Stimulated activated effector memory CD8-positive, alpha-beta T cell treated with anti-CD3 and anti-CD28 coated beads, Interleukin-12 subunit alpha, Interleukin-12 subunit beta, amount 100 ng/mL, for 72 hours (primary cell): ENCODE data around the gene AMH.

ENCODE experiments used
- ATAC-seq: fragments of 150-1000 bp; cut with Tn5 transposase; 2 replicates; pipeline ENCODE4 v1.10.0; 2021
- DNase-seq, 2 donors: peaks; one replicate each; pipeline ENCODE4 v3.0.0; 2021 to 2022; ENCODE audit warnings: low spot score in 2 of 2
- H3K27ac Mint-ChIP-seq: one replicate; pipeline ENCODE4 v1.8.0; 2022; ENCODE audit warnings: mild to moderate bottlenecking, mixed read lengths
- H3K36me3 Mint-ChIP-seq: one replicate; pipeline ENCODE4 v1.8.0; 2022; ENCODE audit warnings: mild to moderate bottlenecking, mixed read lengths
- H3K4me1 Mint-ChIP-seq: one replicate; pipeline ENCODE4 v1.8.0; 2022; ENCODE audit warnings: mixed read lengths
- H3K4me3 Mint-ChIP-seq: one replicate; pipeline ENCODE4 v1.8.0; 2022; ENCODE audit warnings: mild to moderate bottlenecking, mixed read lengths
- H3K9me3 Mint-ChIP-seq: one replicate; pipeline ENCODE4 v1.8.0; 2022; ENCODE audit warnings: mixed read lengths

AMH gene

DNA sequence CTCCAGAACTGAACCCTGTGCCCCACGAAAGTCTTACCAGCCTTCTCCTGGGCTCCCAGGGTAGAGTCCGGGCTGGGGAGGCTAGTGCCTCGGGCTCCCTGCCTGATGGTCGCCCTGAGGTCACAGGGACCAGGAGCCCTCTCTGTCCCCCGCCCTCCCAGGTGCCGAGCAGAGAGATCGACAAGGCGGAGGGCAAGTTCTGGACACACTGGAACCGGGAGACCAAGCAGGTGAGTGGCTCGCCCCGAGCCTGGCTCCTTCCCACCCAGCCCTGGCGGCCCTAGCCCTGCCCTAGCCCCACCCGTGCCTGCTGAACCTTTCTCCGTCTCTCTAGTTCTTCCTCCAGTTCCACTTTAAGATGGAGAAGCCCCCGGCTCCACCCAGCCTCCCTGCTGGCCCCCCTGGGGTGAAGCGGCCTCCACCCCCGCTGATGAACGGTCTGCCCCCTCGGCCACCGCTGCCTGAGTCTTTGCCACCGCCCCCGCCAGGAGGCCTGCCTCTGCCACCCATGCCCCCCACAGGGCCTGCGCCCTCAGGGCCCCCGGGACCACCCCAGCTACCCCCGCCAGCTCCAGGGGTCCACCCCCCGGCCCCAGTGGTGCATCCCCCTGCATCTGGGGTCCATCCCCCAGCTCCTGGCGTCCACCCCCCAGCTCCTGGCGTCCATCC, 1.6 kb upstream of the AMH start:
- Mint-ChIP-seq H3K27ac (no peak overlapping the region), H3K4me3 (no peak overlapping the region), H3K9me3 (no peaks in the 10 kb centered on the region), H3K4me1 (peaks cover 20% of the 10 kb centered on the region), H3K36me3 (peaks cover 64% of the 10 kb centered on the region)
- ATAC-seq: no peak
- DNase-seq: no peak

DNA sequence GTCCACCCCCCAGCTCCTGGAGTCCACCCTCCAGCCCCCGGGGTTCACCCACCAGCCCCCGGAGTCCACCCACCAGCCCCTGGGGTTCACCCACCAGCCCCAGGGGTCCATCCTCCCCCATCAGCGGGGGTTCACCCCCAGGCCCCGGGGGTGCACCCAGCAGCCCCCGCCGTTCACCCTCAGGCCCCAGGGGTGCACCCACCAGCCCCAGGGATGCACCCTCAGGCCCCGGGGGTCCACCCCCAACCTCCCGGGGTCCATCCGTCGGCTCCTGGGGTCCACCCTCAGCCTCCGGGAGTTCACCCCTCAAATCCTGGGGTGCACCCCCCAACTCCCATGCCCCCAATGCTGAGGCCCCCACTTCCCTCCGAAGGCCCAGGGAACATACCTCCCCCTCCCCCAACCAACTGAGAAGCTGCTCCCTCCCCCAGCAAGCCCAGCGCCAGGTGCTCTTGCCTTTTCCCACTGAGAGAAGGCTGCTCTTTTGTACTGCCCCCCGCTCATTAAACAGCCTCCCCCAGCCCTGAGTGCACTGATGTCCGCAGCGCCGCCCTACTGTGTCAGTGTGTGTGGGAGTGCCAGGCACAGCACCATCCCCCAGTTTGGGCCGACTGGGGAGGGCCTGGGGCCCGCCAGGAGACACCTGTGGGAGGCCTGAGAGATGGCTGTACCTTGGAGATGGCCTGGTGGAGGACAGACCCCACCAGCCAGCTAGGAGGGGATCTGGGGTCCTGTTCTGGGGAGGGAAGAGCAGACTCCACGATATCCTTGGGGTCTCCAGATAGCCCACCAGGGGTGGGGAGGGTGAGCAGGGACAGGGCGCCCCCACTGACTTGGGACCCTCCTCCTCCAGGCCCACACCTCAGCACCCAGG, 750 bp upstream of the AMH start:
- Mint-ChIP-seq H3K4me1 (peaks cover 16% of the 10 kb centered on the region), H3K36me3 (peaks cover 56% of the 10 kb centered on the region), H3K27ac (no peak overlapping the region), H3K9me3 (no peaks in the 10 kb centered on the region), H3K4me3 (no peak overlapping the region)
- ATAC-seq (no peak), DNase-seq (no peak)

DNA sequence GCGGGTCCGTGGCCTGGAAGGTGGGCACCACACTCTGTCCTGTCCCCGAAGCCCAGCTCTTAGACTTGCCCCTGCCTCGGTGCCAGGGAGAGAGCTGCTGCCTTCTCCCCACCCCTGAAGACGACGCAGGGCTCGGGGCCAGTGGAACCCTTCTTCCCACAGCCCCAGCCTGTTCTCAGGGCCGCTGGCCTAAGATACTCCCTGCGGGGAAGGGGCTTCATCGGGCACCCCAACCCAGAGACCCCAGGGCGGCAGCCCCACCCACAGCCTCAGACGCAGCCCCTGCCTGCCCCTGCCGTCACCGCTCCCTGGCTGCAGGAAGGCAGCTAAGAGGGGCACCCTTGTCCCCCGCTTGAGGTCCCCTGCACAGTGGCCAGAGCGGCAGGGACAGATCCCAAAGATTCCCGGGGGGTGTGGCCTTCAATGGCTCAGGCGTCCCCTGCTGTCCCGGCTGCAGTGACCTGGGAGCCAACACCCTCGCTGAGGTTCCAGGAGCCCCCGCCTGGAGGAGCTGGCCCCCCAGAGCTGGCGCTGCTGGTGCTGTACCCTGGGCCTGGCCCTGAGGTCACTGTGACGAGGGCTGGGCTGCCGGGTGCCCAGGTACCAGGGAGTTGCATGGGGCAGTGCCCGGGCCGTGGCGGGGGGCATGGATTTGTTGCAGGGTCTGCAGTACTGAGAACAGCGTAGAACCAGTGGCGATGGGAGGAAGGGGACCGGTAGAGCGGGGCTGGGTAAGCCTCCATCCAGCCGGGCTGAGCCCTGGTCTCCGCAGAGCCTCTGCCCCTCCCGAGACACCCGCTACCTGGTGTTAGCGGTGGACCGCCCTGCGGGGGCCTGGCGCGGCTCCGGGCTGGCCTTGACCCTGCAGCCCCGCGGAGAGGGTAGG, 1.0 kb downstream of the AMH start:
- Mint-ChIP-seq H3K4me3 (no peak overlapping the region), H3K9me3 (no peaks in the 10 kb centered on the region), H3K4me1 (peaks cover 17% of the 10 kb centered on the region), H3K36me3 (peaks cover 38% of the 10 kb centered on the region), H3K27ac (no peak overlapping the region)
- DNase-seq: peak in 1 of 2 donors; percentile 72
- ATAC-seq: peak; percentile 22

DNA sequence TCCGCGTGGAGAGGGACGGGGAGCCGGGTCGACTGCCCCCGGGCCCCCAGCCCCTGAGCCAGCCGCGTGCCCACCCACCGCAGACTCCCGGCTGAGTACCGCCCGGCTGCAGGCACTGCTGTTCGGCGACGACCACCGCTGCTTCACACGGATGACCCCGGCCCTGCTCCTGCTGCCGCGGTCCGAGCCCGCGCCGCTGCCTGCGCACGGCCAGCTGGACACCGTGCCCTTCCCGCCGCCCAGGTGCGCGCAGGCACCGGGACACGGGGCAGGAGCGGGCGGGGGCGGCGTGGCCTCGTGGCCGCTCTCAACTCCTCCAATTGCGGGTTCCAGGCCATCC, 1.6 kb downstream of the AMH start:
- no peak overlapping the region for H3K27ac Mint-ChIP-seq
- DNase-seq (no peak), ATAC-seq (no peak)
- H3K9me3 Mint-ChIP-seq: no peaks in the 10 kb centered on the region
- peaks cover 17% of the 10 kb centered on the region for H3K4me1 Mint-ChIP-seq
- H3K4me3 Mint-ChIP-seq: no peak overlapping the region
- peaks cover 32% of the 10 kb centered on the region for H3K36me3 Mint-ChIP-seq

DNA sequence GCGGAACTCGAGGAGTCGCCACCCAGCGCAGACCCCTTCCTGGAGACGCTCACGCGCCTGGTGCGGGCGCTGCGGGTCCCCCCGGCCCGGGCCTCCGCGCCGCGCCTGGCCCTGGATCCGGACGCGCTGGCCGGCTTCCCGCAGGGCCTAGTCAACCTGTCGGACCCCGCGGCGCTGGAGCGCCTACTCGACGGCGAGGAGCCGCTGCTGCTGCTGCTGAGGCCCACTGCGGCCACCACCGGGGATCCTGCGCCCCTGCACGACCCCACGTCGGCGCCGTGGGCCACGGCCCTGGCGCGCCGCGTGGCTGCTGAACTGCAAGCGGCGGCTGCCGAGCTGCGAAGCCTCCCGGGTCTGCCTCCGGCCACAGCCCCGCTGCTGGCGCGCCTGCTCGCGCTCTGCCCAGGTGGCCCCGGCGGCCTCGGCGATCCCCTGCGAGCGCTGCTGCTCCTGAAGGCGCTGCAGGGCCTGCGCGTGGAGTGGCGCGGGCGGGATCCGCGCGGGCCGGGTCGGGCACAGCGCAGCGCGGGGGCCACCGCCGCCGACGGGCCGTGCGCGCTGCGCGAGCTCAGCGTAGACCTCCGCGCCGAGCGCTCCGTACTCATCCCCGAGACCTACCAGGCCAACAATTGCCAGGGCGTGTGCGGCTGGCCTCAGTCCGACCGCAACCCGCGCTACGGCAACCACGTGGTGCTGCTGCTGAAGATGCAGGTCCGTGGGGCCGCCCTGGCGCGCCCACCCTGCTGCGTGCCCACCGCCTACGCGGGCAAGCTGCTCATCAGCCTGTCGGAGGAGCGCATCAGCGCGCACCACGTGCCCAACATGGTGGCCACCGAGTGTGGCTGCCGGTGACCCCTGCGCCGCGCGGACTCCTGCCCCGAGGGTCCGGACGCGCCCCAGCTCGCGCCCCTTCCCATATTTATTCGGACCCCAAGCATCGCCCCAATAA, 2.3 kb downstream of the AMH start:
- DNase-seq: no peak
- no peaks in the 10 kb centered on the region for H3K9me3 Mint-ChIP-seq
- no peak overlapping the region for H3K27ac Mint-ChIP-seq

DNA sequence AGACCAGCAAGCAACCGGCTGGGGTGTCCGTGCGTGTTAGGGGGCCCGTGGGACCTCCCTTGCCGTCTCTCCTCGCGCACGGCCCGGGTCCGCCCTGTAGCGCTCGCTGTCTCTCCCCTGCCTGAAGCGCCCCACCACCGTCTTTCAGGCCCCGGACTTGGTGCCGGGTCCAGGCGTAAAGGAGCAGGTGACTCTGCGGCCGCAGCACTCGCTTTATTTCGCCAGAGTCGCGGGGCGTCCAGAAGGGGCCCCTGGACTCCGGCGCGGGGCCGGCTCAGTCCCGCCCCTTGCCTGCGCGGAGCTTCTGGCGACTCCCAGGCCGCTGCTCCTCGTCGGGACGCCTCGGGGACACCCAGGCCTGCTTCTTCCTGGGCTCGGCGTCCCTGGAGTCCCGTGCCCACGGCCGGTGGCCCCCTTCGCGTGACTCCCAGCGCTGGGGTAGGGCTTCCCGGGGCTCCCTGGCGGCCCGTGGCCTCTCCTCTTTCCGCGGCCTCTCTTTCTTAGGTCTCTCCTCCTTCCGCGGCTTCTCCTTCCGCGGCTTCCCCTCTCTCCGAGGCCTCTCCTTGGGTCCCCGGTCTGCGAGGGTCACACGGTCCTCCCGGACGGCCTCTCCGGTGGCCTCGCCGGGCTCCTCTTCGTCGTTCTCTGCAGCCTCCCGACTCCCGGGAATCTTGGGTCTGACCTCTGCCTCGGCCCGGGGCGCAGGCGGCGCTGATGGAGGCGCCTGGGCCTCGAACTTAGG, 3.1 kb downstream of the AMH start:
- no peak for ATAC-seq

More for the DNA sequence above, 2.3 kb downstream of the AMH start:
- peak; percentile 45 for ATAC-seq
- Mint-ChIP-seq H3K4me3 (peak overlapping the region; percentile 63), H3K4me1 (peaks cover 17% of the 10 kb centered on the region), H3K36me3 (peaks cover 26% of the 10 kb centered on the region)

DNA sequence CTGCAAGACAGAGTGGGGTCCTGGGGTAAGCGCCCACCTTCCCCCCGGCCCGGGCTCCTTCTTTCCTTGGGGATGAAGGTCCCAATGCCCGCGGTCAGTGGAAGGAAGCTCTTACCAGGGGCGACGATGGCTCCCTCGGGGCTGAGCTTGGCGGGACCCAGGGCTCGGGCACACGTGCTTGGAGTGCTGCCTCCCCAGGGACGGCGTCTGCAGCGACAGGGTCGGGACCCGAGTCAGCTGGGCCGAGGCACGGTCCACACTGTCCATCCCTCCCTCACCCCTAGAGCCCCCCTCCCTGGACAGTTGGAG, 3.6 kb downstream of the AMH start:
- Mint-ChIP-seq H3K4me1 (peaks cover 17% of the 10 kb centered on the region), H3K27ac (peak overlapping the region; percentile 60), H3K36me3 (peaks cover 19% of the 10 kb centered on the region), H3K4me3 (peak overlapping the region; percentile 63), H3K9me3 (no peaks in the 10 kb centered on the region)
- ATAC-seq (no peak), DNase-seq (no peak)

More for the DNA sequence above, 3.1 kb downstream of the AMH start:
- DNase-seq: no peak
- H3K4me1 Mint-ChIP-seq: peaks cover 17% of the 10 kb centered on the region
- peak overlapping the region; percentile 60 for H3K27ac Mint-ChIP-seq
- H3K9me3 Mint-ChIP-seq: no peaks in the 10 kb centered on the region
- peaks cover 19% of the 10 kb centered on the region for H3K36me3 Mint-ChIP-seq
- peak overlapping the region; percentile 63 for H3K4me3 Mint-ChIP-seq

DNA sequence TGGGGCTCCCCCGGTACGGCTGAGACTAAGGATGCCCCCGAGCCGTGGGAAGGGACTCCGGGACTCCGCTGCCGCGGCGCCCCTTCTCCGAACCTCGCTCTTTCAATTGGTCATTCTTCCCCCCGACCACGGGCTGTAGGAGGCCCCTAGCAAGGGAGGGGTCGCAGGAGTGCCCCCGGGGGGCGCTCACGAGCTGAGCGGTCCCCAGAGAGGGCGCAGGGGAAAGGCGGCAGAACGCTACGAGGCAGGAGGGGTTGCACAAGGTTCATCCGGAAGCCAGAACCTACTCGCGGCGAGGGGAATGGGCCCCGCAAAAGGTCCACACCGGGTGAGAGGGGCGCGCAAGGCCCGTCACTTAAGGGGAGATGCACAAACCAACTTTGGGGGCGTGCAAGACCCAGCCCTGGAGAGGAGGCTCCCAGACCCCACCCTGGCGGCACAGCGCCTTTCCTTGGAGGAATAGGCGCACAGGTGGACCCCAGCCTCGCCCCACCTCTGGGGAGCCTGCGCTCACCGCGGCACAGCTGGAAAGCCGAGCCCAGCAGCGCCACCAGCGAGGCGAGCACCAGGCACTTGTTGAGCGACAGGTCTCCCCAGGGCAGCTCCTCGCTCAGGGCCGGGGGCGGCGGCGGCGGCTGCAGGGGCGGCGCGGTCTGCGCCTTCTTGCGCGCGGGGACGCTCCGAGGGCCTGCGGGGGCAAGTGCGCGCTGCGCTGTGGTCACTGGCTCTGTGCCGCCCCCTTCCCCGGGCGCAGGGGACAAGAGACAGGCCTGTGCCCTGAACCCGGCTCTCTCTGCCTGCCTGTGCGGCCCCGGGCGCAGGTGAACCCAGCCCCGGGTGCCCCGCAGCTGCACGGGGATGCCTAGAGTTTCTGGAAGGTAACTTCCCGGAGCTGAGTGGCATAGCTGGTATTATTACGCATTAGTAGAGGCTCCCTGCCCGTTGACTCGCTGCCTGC, 4.3 kb downstream of the AMH start:
- Mint-ChIP-seq H3K36me3 (peaks cover 15% of the 10 kb centered on the region), H3K4me3 (peak overlapping the region; percentile 63), H3K27ac (no peak overlapping the region), H3K4me1 (peaks cover 17% of the 10 kb centered on the region), H3K9me3 (no peaks in the 10 kb centered on the region)
- peak; percentile 22 for ATAC-seq
- DNase-seq: no peak

DNA sequence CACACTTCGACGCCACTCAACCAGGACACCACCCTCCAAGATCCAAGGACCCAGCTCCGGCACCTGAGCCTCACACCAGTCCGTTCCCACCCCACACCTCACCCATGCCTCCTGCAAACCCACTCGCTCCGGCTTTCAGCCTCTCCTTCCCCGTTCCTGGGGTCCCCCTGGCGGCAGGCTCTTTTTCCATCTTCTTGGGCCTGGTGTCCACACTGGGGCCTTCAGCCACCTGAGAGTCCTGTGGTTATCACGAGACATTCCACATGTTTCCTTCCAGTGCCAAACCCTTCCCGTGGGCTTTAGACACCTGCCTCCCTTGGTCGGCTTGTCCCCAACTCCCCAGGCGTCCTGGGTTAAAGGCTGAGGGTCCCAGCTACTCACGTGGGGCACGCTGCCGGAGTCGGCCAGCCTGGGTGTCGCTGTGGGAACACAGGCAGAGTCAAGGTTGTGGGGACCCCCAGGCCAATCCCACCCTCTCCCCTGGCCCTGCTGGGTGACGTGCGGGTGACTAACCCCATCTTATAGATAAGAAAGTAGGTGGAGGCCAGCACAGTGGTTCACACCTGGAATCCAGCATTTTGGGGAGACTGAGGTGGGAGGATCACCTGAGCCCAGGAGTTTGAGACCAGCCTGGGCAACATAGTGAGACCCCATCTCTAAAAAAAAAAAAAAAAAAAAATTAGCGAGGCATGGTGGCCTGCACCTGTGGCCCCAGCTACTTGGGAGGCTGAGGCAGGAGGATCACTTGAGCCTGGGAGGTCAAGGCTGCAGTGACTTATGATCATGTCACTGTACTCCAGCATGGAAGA, 5.1 kb downstream of the AMH start:
- peaks cover 18% of the 10 kb centered on the region for H3K4me1 Mint-ChIP-seq
- no peak overlapping the region for H3K4me3 Mint-ChIP-seq
- no peak for ATAC-seq
- DNase-seq: no peak
- no peaks in the 10 kb centered on the region for H3K9me3 Mint-ChIP-seq
- H3K36me3 Mint-ChIP-seq: peaks cover 7% of the 10 kb centered on the region
- H3K27ac Mint-ChIP-seq: no peak overlapping the region

DNA sequence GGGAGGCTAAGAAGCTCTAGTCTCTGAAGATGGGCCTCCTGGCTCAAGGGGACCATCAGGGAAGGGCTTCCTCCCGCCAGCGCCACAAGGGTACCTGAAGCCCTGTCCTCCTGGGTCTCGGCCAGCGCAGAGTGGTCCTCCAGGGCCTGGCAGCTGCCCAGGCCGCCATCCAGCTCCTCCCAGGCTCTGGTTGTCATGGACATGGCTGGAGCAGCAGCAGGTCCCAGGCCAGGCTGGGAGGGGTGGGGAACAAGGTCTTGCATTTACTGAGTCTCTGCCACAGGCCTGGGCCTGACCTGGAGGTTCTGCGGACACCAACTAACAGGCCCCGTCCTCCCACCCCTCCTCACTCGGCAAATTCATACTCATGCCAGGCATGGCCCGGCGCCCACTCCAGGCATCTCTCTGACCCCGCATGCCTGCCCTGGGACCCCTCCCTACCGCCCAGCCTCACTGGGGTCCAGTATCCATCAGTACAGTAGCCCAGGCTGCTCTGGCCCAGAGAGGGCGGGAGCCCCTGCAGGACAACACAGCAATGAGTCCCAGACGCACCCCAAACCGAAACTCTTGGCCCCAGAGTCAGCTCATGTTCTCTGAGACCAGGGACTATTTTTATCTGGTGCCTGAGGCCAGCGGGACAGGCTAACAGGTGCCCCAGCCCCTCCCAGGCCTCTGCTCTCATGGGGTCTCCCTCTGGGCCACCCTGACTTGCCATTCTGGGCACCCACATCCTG, 6.2 kb downstream of the AMH start:
- ATAC-seq: no peak
- Mint-ChIP-seq H3K27ac (peak overlapping the region; percentile 43), H3K4me3 (no peak overlapping the region), H3K4me1 (peaks cover 28% of the 10 kb centered on the region), H3K36me3 (peaks cover 4% of the 10 kb centered on the region), H3K9me3 (no peaks in the 10 kb centered on the region)
- DNase-seq: no peak

DNA sequence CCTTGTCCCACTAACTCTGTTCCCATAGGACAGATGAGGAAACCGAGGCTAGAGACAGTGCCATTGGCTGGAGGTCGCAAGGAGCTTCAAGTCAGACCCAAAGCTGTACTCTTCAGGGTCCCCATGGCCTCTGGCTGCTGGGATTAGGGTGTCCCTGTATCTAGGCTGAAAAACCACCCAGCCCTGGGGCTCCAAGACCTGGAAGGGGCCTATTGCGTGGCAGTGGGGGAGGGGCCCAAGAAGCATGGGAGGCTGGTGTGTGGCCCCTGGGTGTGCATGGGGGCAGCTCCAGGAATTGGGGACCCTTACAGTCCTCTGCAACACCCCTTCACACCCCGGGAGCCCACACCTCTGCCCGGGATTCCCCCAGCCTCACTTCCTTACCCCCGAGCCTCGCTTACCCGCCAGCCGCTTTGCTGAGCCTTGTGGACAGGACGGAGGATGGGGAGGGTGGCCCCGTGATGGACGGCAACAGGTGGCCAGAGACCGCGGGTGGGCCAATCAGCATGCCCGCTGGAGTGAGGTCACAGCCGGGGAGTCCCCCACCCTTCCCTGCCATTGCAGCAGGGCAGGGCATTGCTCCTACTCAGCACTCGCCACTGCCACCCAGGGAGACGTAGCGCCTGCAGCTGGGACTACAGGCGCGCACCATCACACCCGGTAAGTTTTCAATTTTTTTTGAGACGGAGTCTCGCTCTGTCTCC, 7.0 kb downstream of the AMH start, which contains the start of gene JSRP1:
Gene JSRP1, minus strand, starts transcription at position 436 of the 704 bp plus-strand sequence. CDS start 1,103 bp downstream, outside the sequence.
- peaks cover 34% of the 10 kb centered on the region for H3K4me1 Mint-ChIP-seq
- peak within 1 kb of the TSS; percentile 92 for H3K27ac Mint-ChIP-seq
- DNase-seq: no peak
- H3K36me3 Mint-ChIP-seq: no peaks in the 10 kb centered on the region
- peak within 1 kb of the TSS; percentile 59 for H3K4me3 Mint-ChIP-seq
- no peaks in the 10 kb centered on the region for H3K9me3 Mint-ChIP-seq
- ATAC-seq: no peak
